Mesothelial cell of epicardium (in vitro differentiated cells): Measurements from ENCODE around the gene C8G. TPM values are rescaled to one million over a fixed set of nuclear protein-coding genes. Genes with fewer than 3 reads are reported as not detected.

ENCODE experiments used
- DNase-seq, 2 experiments: peaks; one replicate each; pipeline ENCODE4 v3.0.0; 2021; ENCODE audit warnings: low spot score in 2 of 2; ENCODE audit not compliant: unreplicated experiment in 2 of 2
- H3K27ac Mint-ChIP-seq: 2 replicates; pipeline ENCODE4 v1.8.0; 2021; ENCODE audit warnings: mixed read lengths
- H3K27me3 Mint-ChIP-seq: 2 replicates; pipeline ENCODE4 v1.8.0; 2021; ENCODE audit warnings: low read depth, mixed read lengths
- H3K36me3 Mint-ChIP-seq: 2 replicates; pipeline ENCODE4 v1.8.0; 2021; ENCODE audit warnings: mixed read lengths
- H3K4me1 Mint-ChIP-seq: 2 replicates; pipeline ENCODE4 v1.8.0; 2021; ENCODE audit warnings: mixed read lengths
- H3K4me3 Mint-ChIP-seq: 2 replicates; pipeline ENCODE4 v1.8.0; 2021; ENCODE audit warnings: mild to moderate bottlenecking, moderate library complexity, mixed read lengths
- H3K9me3 Mint-ChIP-seq: 2 replicates; pipeline ENCODE4 v1.8.0; 2021; ENCODE audit warnings: mixed read lengths
- CTCF ChIP-seq: fragments of 200-600 bp; sonication (generic); IDR thresholded peaks from one replicate; pipeline ENCODE4 v1.5.0; 2021; ENCODE audit warnings: antibody characterized with exemption; ENCODE audit not compliant: unreplicated experiment
- total RNA-seq: library from RNA; stranded (reverse); gene quantifications from 3 replicates; pipeline ENCODE4 v1.2.1, GENCODE V29; 2021

Gene C8G
- total RNA-seq, 1 donor from 2014 or later = 1.5 TPM

- no peak overlapping the region for H3K27ac Mint-ChIP-seq
- no peaks in the 10 kb centered on the region for H3K9me3 Mint-ChIP-seq
- H3K27me3 Mint-ChIP-seq = no peaks in the 10 kb centered on the region
- no peaks in the 10 kb centered on the region for H3K4me1 Mint-ChIP-seq
- peaks cover 16% of the 10 kb centered on the region for H3K36me3 Mint-ChIP-seq
- DNase-seq = no peak
- H3K4me3 Mint-ChIP-seq = no peak overlapping the region
- no peak for TF ChIP-seq CTCF
Measured at GRCh38 chr9:136907011-136907914, 37.8 kb upstream of the C8G start.

- Mint-ChIP-seq H3K27ac (no peak overlapping the region), H3K4me1 (no peaks in the 10 kb centered on the region), H3K36me3 (peaks cover 19% of the 10 kb centered on the region), H3K9me3 (no peaks in the 10 kb centered on the region), H3K4me3 (no peak overlapping the region), H3K27me3 (no peaks in the 10 kb centered on the region)
- no peak for TF ChIP-seq CTCF
- no peak for DNase-seq
Measured at GRCh38 chr9:136910197-136910900, 34.7 kb upstream of the C8G start.

- H3K36me3 Mint-ChIP-seq = peaks cover 19% of the 10 kb centered on the region
- H3K27ac Mint-ChIP-seq = no peak overlapping the region
Measured at GRCh38 chr9:136910901-136911245, 34.2 kb upstream of the C8G start.

GRCh38 chr9:136913701-136914438, 31.2 kb upstream of the C8G start:
- H3K27me3 Mint-ChIP-seq = no peaks in the 10 kb centered on the region
- peaks cover 14% of the 10 kb centered on the region for H3K36me3 Mint-ChIP-seq
- no peak for TF ChIP-seq CTCF
- no peaks in the 10 kb centered on the region for H3K4me1 Mint-ChIP-seq
- DNase-seq = no peak
- no peaks in the 10 kb centered on the region for H3K9me3 Mint-ChIP-seq
- no peak overlapping the region for H3K4me3 Mint-ChIP-seq
- no peak overlapping the region for H3K27ac Mint-ChIP-seq

More at GRCh38 chr9:136910901-136911245, 34.2 kb upstream of the C8G start:
- Mint-ChIP-seq H3K27me3 (no peaks in the 10 kb centered on the region), H3K4me3 (no peak overlapping the region), H3K9me3 (no peaks in the 10 kb centered on the region), H3K4me1 (no peaks in the 10 kb centered on the region)
- DNase-seq = no peak
- TF ChIP-seq CTCF = no peak

GRCh38 chr9:136915632-136916329, 29.3 kb upstream of the C8G start:
- Mint-ChIP-seq H3K36me3 (peaks cover 16% of the 10 kb centered on the region), H3K4me1 (no peaks in the 10 kb centered on the region), H3K27ac (no peak overlapping the region), H3K27me3 (no peaks in the 10 kb centered on the region), H3K4me3 (no peak overlapping the region), H3K9me3 (no peaks in the 10 kb centered on the region)
- TF ChIP-seq CTCF = no peak
- DNase-seq = no peak
